Lung (tissue), 12 donors: Measurements from ENCODE around the gene ARGLU1. TPM values are rescaled to one million over a fixed set of nuclear protein-coding genes. Genes with fewer than 3 reads are reported as not detected.

Source experiments
- ATAC-seq: fragments of 200-7000 bp; cut with Tn5 transposase; one replicate; pipeline ENCODE4 v1.9.1; 2020; ENCODE audit warnings: moderate number of reproducible peaks; ENCODE audit not compliant: insufficient read depth, low FRiP score
- DNase-seq, 3 donors: peaks; one replicate each; pipeline ENCODE4 v3.0.0-alpha.2; 2013 to 2017
- H3K27ac ChIP-seq, 2 donors: one replicate each; pipeline ENCODE4 v1.5.1; 2013; ENCODE audit warnings: mild to moderate bottlenecking in 2 of 2, moderate library complexity in 2 of 2, control low read depth in 1 of 2, inconsistent platforms in 1 of 2, low read depth in 1 of 2, low read length in 1 of 2
- H3K27me3 ChIP-seq, 3 donors: one replicate each; pipeline ENCODE4 v1.5.1; 2013; ENCODE audit warnings: low read length in 2 of 3; ENCODE audit not compliant: control insufficient read depth in 3 of 3, insufficient read depth in 3 of 3
- H3K36me3 ChIP-seq, 4 donors: one replicate each; pipeline ENCODE4 v1.5.1; 2013; ENCODE audit warnings: low read length in 4 of 4, mild to moderate bottlenecking in 1 of 4, moderate library complexity in 1 of 4; ENCODE audit not compliant: control insufficient read depth in 4 of 4, insufficient read depth in 4 of 4
- H3K4me1 ChIP-seq, 5 donors: one replicate each; pipeline ENCODE4 v1.5.1; 2013; ENCODE audit warnings: low read length in 5 of 5, mild to moderate bottlenecking in 2 of 5, moderate library complexity in 1 of 5; ENCODE audit not compliant: control insufficient read depth in 5 of 5, insufficient read depth in 5 of 5
- H3K4me3 ChIP-seq: one replicate; pipeline ENCODE4 v1.5.1; 2013; ENCODE audit warnings: mild to moderate bottlenecking, control low read depth, moderate library complexity
- H3K9ac ChIP-seq, 2 donors: one replicate each; pipeline ENCODE4 v1.5.1; 2013; ENCODE audit warnings: low read length in 2 of 2, control low read depth in 1 of 2; ENCODE audit not compliant: insufficient read depth in 1 of 2
- H3K9me3 ChIP-seq, 4 donors: one replicate each; pipeline ENCODE4 v1.5.1; 2013; ENCODE audit warnings: low read length in 3 of 4, mild to moderate bottlenecking in 1 of 4, moderate library complexity in 1 of 4; ENCODE audit not compliant: control insufficient read depth in 4 of 4, insufficient read depth in 3 of 4
- WGBS, 2 donors: extraction: QIAGEN DNeasy Blood & Tissue Kit; methylation state at CpG; one replicate each; pipeline ENCODE4 v1.1.7; 2013; 5-methylcytosine and 5-hydroxymethylcytosine counted together
- polyA plus RNA-seq, 2 donors: library from polyadenylated mRNA; stranded (reverse); fragments of 200-250 nt; gene quantifications; one replicate each; pipeline ENCODE4 v1.2.1, GENCODE V29; 2013
- total RNA-seq, 2 donors: library from RNA; depleted of rRNA in 1 of 2; stranded (reverse); fragments of >200 nt in 1 of 2; gene quantifications; one replicate each; pipeline ENCODE4 v1.2.1, GENCODE V29; 2014 to 2021
- TF ChIP-seq, protein P1 (sequence below): IDR thresholded peaks from 2 replicates; pipeline ENCODE4 v1.5.1; 2012; ENCODE audit warnings: mild to moderate bottlenecking; ENCODE audit errors: control extremely low read depth, extremely low read depth
- donor health status: control.
- donor health status: control.
- donor health status: Bipolar disorder and iron deficiency.
- donor health status: healthy.
- donor health status: DM: yes; HTN: yes; CAD: no.

The ARGLU1 gene
- total and polyA plus RNA-seq, 4 donors: 58.8 to 256 (median 91.5) TPM

DNA sequence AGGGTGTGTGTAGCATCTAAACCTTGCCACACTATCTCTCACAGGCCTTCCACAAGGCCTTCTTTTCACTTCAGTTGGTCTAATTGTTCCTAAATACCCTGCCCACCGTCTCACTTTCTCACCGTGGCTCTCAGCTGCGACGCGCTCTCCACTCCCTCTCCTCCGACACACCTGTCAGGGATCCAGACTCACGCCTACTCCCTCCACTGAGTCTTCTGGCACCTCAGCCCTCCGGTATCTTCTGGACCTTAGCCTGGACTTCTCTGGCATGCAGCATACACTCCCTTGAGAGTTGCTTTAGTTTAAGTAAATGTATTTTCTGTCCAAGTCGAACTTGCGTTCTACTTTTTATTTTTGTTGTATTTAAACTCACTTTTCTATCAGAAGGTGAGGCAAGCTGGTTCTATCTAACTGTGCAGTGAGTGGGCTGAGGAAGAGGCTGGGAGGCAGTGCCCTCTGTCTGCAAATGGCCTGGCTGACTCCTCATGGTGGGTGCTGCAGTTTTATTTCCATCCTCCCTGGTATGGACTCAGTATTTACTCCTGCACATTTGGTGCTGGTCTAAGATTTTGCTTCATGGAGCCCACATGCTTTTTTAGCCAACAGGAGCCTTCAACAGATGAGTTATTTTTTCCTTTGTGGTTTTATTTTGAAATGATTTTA is 28.5 kb upstream of the ARGLU1 start:
- peaks cover 0 to 2% (median 0%) of the 10 kb centered on the region in 4 donors for H3K9me3 ChIP-seq
- TF ChIP-seq, protein P1, sequence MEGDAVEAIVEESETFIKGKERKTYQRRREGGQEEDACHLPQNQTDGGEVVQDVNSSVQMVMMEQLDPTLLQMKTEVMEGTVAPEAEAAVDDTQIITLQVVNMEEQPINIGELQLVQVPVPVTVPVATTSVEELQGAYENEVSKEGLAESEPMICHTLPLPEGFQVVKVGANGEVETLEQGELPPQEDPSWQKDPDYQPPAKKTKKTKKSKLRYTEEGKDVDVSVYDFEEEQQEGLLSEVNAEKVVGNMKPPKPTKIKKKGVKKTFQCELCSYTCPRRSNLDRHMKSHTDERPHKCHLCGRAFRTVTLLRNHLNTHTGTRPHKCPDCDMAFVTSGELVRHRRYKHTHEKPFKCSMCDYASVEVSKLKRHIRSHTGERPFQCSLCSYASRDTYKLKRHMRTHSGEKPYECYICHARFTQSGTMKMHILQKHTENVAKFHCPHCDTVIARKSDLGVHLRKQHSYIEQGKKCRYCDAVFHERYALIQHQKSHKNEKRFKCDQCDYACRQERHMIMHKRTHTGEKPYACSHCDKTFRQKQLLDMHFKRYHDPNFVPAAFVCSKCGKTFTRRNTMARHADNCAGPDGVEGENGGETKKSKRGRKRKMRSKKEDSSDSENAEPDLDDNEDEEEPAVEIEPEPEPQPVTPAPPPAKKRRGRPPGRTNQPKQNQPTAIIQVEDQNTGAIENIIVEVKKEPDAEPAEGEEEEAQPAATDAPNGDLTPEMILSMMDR: no peak
- no peak for DNase-seq
- H3K27me3 ChIP-seq: no peaks in the 10 kb centered on the region
- H3K4me3 ChIP-seq: no peak overlapping the region
- 82% methylated on average over 10 of the region's 10 CpGs for WGBS, 2 donors
- no peak overlapping the region for H3K27ac ChIP-seq
- no peak for ATAC-seq
- no peaks in the 10 kb centered on the region for H3K36me3 ChIP-seq
- H3K4me1 ChIP-seq: peaks cover 5 to 36% (median 9%) of the 10 kb centered on the region in 5 donors
- no peak overlapping the region for H3K9ac ChIP-seq

GRCh38 chr13:106595625-106596024 is 27.7 kb upstream of the ARGLU1 start:
- 77 to 82% methylated on average over 6 of the region's 6 CpGs for WGBS, 2 donors
- peak; percentile 28 to 53 (median 47) for DNase-seq
- Histone ChIP-seq H3K36me3 (no peaks in the 10 kb centered on the region), H3K27me3 (no peaks in the 10 kb centered on the region), H3K4me3 (no peak overlapping the region), H3K9me3 (peaks cover 0 to 2% (median 0%) of the 10 kb centered on the region in 4 donors), H3K4me1 (peaks cover 3 to 33% (median 7%) of the 10 kb centered on the region in 5 donors), H3K27ac (no peak overlapping the region), H3K9ac (no peak overlapping the region)
- no peak for ATAC-seq
- TF ChIP-seq, protein P1: no peak

- peak; percentile 23 to 87 (median 78) for DNase-seq
- WGBS, 2 donors: 83 to 84% methylated on average over 4 of the region's 4 CpGs
- TF ChIP-seq, protein P1: no peak
- H3K4me1 ChIP-seq: peaks cover under 1 to 28% (median 5%) of the 10 kb centered on the region in 5 donors
- H3K27me3 ChIP-seq: no peaks in the 10 kb centered on the region
- H3K9ac ChIP-seq: no peak overlapping the region
- peaks cover 0 to 2% (median 0%) of the 10 kb centered on the region in 4 donors for H3K9me3 ChIP-seq
- no peak overlapping the region for H3K27ac ChIP-seq
- no peak overlapping the region for H3K4me3 ChIP-seq
- H3K36me3 ChIP-seq: no peaks in the 10 kb centered on the region
- no peak for ATAC-seq
Observed at GRCh38 chr13:106594980-106595379, 27.0 kb upstream of the ARGLU1 start.
